ENCODE results near the gene PLN.

DNA sequence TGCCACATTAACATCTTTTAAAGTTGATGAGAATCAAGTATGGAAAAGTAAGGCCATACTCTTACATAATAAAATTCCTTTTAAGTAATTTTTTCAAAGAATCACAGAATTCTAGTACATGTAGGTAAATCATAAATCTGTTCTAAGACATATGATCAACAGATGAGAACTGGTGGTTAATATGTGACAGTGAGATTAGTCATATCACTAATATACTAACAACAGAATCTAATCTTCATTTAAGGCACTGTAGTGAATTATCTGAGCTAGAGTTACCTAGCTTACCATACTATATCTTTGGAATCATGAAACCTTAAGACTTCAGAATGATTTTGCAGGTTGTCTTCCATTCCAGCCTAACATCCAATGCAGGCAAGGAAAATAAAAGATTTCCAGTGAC lies 11.6 kb downstream of the PLN start:
- TF ChIP-seq POLR2A (IDR thresholded peaks at IDR 0.05) (no peak), EP300 (IDR thresholded peaks at IDR 0.05) (no peak)
- TF ChIP-seq, protein P1, sequence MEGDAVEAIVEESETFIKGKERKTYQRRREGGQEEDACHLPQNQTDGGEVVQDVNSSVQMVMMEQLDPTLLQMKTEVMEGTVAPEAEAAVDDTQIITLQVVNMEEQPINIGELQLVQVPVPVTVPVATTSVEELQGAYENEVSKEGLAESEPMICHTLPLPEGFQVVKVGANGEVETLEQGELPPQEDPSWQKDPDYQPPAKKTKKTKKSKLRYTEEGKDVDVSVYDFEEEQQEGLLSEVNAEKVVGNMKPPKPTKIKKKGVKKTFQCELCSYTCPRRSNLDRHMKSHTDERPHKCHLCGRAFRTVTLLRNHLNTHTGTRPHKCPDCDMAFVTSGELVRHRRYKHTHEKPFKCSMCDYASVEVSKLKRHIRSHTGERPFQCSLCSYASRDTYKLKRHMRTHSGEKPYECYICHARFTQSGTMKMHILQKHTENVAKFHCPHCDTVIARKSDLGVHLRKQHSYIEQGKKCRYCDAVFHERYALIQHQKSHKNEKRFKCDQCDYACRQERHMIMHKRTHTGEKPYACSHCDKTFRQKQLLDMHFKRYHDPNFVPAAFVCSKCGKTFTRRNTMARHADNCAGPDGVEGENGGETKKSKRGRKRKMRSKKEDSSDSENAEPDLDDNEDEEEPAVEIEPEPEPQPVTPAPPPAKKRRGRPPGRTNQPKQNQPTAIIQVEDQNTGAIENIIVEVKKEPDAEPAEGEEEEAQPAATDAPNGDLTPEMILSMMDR (IDR thresholded peaks at IDR 0.05), result no peak

All from ovary (tissue), 3 donors.